DMS53 (cell line): ENCODE data around the gene ZBTB12.
A peak's percentile ranks its signal among the peaks of the same experiment; 100 is the strongest.
"Not testable (repeated sequence)": the region's sequence is repeated elsewhere in the genome, so short reads cannot be mapped to it uniquely, and the experiment has no call there.

Experiments
- DNase-seq: peaks from one replicate; lab custom pipeline; 2025; lab: John Stamatoyannopoulos, UW

Gene ZBTB12, protein sequence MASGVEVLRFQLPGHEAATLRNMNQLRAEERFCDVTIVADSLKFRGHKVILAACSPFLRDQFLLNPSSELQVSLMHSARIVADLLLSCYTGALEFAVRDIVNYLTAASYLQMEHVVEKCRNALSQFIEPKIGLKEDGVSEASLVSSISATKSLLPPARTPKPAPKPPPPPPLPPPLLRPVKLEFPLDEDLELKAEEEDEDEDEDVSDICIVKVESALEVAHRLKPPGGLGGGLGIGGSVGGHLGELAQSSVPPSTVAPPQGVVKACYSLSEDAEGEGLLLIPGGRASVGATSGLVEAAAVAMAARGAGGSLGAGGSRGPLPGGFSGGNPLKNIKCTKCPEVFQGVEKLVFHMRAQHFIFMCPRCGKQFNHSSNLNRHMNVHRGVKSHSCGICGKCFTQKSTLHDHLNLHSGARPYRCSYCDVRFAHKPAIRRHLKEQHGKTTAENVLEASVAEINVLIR

DNA sequence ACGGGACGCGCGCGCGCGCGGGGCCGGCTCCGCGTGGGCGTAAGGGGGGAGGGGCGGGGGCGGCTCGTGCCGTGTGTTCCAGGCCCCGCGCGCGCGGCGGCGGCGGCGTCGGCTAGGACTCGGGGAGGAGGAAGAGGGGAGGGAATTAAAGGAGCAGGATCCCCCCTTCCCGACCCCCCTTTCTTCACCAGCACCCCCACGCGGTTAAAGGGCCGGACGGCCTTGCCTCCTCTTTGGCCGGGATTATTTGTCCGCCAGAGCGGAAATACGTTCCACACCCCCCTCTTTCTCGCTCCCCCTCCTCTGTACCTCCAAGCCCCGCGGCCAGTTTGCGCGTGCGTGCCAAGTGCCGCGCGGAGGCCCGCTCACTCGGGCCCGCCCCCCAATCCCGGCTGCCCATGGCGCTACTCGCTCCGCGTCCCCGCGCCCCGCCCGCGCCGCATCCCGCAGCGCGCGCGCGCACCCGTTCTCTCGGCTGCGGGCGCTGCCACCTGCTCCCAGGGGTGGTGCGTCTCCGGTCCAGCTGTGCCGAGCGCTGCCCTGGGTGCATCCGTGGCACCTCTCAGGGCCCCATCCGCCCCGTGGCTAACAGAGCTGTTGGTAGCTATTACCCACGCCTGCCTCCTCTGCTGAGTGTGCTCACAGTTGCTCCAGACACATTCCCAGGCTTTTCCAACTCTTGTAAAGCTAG, at the start of gene ZBTB12:
TSS of gene ZBTB12 (minus strand) at position 134 of the 691 bp plus-strand sequence. CDS start 781 bp downstream, outside the sequence.
- DNase-seq, result peak; percentile 98

DNA sequence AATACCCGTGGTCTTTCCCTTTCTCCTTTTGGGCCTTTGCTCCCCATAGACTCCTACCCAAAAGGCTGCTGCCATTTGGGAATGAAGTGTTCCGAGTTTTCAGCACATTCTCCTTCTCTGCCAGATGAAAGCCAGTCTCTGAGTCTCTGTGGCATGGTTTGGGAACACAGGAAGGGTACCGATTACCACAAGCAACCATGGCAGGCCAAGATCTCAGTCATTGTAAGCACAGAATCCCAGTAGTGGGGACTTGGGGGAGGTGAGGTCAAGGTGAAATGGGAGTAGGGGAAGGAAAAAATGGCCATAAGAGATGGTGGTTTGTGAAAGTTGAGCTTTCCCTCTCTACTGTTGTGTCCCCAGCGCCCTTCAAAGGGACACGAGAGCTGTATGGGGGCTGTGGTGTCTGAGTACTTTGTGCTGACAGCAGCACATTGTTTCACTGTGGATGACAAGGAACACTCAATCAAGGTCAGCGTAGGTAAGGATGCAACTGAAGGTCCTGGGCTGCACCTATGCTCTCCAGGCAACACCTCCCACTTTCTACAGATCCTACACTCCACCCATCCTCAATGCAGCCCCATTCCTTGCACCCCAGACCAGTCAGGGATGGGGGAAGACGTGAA, 48.2 kb upstream of the ZBTB12 start:
- DNase-seq, result no peak

DNA sequence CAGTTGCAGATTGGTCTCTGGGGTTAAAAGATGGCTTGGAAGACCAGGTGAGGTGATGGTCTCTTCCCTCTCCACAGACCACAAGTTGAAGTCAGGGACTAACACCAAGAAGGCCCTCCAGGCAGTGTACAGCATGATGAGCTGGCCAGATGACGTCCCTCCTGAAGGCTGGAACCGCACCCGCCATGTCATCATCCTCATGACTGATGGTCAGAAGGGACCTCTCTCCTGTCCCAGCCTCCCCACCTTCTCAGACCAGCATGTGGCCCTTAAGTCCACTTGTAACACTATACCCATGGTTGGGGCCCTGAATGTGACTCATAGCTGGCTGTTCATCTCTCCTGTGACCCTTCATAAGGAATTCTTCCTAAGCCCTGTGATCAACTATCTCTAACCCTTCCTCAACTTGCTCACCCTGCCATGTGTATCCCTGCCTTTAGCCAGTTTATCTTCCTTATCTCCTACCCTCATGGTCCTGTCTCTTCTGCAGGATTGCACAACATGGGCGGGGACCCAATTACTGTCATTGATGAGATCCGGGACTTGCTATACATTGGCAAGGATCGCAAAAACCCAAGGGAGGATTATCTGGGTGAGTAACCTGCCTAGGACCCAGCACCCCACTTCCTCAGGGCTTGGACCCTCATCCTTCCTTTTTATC, 47.0 kb upstream of the ZBTB12 start:
- DNase-seq, result peak; percentile 60

DNA sequence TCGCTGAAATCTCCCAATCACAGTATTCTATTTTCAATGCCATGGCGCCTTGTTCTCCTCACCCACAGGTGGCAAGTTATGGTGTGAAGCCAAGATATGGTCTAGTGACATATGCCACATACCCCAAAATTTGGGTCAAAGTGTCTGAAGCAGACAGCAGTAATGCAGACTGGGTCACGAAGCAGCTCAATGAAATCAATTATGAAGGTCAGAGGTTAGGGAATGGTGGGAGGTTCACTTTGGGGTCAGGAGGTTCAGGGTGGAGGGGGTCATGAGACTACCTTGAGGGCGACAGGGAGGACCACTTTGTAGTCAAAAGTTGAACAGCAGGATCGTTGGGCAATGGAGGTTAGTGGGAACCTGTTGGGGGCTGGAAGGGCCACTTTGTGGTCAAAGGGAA, 46.4 kb upstream of the ZBTB12 start:
- DNase-seq, result no peak

DNA sequence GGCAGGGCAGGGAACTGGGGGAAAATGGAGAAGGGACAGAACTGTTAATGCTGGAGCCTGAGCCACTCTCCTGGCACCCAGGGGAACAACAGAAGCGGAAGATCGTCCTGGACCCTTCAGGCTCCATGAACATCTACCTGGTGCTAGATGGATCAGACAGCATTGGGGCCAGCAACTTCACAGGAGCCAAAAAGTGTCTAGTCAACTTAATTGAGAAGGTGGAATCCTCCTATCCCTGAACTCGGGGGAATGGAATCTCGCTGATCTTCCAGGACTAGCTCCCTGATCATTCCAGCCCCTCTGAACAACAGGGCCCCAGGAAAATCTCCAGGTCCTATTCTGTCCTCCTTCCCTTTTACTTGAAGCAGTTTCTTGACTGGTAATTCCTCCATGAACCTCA, 46.0 kb upstream of the ZBTB12 start:
- no peak for DNase-seq

DNA sequence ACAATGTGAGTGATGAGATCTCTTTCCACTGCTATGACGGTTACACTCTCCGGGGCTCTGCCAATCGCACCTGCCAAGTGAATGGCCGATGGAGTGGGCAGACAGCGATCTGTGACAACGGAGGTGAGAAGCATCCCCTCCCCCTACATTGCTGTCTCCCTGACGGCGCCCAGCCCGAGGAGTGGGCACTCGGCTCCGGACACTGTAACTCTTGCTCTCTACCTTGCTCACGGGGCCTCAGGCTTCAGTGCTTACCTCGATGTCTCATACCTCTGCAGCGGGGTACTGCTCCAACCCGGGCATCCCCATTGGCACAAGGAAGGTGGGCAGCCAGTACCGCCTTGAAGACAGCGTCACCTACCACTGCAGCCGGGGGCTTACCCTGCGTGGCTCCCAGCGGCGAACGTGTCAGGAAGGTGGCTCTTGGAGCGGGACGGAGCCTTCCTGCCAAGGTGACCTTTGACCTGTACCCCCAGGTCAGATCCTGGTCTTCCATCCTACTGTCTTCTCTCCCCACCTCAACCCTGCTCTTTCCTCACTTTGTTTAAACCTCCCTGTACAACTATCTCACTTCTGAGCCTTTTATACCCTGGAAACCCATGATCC, 45.3 kb upstream of the ZBTB12 start:
- DNase-seq, result no peak

DNA sequence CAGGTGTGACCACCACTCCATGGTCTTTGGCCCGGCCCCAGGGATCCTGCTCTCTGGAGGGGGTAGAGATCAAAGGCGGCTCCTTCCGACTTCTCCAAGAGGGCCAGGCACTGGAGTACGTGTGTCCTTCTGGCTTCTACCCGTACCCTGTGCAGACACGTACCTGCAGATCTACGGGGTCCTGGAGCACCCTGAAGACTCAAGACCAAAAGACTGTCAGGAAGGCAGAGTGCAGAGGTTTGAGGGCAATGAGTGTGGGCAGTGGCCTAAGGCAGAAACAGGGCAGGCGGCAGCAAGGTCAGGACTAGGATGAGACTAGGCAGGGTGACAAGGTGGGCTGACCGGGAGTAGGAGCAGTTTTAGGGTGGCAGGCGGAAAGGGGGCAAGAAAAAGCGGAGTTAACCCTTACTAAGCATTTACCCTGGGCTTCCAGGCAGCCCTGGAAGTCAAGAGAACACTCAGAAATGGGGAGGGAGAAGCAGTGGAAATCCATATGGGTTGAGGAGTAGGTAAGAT, 44.5 kb upstream of the ZBTB12 start:
- no peak for DNase-seq

DNA sequence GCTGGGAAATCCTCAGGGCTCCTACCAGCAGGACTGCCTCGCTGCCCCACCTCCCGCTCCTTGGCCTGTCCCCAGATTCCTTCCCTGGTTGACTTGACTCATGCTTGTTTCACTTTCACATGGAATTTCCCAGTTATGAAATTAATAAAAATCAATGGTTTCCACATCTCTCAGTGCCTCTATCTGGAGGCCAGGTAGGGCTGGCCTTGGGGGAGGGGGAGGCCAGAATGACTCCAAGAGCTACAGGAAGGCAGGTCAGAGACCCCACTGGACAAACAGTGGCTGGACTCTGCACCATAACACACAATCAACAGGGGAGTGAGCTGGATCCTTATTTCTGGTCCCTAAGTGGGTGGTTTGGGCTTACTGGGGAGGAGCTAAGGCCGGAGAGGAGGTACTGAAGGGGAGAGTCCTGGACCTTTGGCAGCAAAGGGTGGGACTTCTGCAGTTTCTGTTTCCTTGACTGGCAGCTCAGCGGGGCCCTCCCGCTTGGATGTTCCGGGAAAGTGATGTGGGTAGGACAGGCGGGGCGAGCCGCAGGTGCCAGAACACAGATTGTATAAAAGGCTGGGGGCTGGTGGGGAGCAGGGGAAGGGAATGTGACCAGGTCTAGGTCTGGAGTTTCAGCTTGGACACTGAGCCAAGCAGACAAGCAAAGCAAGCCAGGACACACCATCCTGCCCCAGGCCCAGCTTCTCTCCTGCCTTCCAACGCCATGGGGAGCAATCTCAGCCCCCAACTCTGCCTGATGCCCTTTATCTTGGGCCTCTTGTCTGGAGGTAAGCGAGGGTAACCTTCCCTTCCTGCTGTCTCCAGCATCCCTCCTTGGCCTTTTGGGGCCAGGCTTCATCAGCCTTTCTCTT, 43.9 kb upstream of the ZBTB12 start, which contains the start of gene CFB:
TSS of gene CFB (plus strand) at position 589 of the 863 bp plus-strand sequence. CDS start at position 716, 127 bp downstream.
- DNase-seq, result peak; percentile 33

DNA sequence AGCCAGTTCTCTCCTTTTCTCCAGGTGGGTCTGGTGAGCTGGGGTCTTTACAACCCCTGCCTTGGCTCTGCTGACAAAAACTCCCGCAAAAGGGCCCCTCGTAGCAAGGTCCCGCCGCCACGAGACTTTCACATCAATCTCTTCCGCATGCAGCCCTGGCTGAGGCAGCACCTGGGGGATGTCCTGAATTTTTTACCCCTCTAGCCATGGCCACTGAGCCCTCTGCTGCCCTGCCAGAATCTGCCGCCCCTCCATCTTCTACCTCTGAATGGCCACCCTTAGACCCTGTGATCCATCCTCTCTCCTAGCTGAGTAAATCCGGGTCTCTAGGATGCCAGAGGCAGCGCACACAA, 43.2 kb upstream of the ZBTB12 start:
- no peak for DNase-seq

DNA sequence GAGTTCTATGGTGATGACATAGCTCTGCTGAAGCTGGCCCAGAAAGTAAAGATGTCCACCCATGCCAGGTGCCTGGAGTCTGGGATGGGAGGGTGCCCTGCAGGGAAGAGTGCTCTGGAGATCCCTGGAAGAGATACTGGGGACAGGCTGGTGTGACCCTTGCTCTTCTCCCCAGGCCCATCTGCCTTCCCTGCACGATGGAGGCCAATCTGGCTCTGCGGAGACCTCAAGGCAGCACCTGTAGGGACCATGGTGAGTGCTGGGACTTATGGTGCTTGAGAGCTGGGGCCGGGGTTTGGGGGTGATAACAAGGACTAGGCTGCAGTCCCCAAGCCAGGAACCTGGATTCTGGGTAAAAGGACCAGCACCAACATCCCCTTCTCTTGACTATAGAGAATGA, 41.9 kb upstream of the ZBTB12 start:
- DNase-seq, result no peak

DNA sequence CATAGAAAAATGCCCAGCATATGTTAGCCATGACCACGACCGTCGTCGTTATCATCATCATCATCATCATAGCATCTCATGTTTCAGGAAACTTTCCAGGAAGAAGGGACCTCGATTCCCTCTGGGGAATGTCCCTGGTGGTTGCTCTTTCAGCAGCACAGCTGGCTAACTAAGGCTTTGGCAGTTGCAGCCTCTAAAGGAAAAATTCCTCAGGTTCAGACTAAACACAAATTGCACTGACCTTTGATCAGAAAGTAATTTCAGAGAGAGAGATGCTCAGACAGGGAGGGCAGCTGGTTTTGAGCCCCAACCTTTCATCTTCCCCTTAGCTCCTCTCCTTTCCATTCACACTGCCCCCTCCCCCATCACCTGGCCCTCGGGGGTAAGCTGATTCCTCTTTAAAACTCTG, 38.4 kb upstream of the ZBTB12 start:
- no peak for DNase-seq

DNA sequence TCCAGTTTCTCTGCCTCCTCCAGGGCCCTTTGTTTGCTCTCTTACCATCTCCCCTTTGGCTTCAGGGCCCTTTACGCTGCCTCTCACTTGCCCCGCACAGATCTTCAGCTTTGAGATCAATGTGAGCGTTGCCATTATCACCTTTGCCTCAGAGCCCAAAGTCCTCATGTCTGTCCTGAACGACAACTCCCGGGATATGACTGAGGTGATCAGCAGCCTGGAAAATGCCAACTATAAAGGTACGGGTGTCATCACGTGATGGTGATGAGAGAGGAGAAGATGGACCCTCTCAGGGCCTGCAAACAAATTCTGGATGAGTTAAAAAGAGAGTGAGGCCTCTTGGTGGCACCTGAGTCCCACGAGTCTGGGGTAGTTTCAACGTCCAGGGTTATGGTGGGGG, 33.9 kb upstream of the ZBTB12 start:
- no peak for DNase-seq

DNA sequence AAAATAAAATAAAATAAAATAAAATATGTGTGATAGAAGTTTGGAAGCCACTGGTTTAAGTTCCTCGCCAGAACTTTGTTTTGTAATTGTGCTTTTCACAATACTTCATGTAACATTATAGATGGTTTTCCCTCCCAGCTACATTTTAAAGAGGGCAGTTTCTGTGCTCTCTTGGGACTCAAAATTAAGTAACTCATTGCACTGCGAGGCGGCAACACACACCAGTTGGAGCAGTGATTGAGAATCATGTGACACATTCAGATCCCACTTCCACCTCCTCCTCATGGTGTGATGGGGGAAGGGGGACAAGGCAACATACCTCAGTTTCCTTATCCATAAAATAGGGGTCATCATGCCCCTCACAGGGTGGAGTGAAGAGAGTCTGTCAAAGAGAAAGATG, 33.1 kb upstream of the ZBTB12 start:
- no peak for DNase-seq

DNA sequence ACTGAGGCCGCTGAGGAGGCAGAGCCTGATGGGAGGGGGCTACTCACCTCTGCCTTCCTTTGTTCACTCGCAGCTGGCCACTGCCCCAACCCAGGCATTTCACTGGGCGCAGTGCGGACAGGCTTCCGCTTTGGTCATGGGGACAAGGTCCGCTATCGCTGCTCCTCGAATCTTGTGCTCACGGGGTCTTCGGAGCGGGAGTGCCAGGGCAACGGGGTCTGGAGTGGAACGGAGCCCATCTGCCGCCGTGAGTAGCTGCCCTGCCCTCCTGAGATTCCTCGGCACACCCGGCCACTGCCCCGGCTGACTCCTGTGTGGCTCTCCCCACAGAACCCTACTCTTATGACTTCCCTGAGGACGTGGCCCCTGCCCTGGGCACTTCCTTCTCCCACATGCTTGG, 31.7 kb upstream of the ZBTB12 start:
- no peak for DNase-seq

DNA sequence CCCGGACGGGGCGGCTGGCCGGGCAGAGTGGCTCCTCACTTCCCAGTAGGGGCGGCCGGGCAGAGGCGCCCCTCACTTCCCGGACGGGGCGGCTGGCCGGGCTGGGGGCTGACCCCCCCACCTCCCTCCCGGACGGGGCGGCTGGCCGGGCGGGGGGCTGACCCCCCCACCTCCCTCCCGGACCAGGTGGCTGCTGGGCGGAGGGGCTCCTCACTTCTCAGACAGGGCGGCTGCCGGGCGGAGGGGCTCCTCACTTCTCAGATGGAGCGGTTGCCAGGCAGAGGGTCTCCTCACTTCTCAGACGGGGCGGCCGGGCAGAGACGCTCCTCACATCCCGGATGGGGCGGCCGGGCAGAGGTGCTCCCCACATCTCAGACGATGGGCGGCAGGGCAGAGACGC, 30.3 kb upstream of the ZBTB12 start:
- DNase-seq, result not testable (repeated sequence)

DNA sequence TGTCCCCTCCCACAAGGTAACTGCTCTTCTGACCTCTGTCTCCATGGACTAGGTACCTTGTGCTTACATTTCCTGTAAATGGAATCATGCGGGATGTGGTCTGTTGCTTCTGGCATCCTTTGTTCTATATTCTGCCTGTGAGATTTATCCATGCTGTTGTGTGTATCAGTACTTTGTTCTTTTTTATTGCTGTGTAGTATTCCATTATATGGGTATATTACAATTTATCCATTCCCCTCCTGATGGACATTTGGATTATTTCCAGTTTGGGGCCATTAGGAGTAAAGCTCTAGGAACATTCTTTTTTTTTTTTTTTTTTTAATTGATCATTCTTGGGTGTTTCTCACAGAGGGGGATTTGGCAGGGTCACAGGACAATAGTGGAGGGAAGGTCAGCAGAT, 29.1 kb upstream of the ZBTB12 start:
- no peak for DNase-seq

DNA sequence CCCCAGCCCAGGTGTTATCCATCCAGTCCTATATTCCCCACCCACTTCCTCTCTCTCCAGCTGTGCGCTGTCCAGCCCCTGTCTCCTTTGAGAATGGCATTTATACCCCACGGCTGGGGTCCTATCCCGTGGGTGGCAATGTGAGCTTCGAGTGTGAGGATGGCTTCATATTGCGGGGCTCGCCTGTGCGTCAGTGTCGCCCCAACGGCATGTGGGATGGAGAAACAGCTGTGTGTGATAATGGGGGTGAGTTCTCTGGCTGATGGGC, 26.7 kb upstream of the ZBTB12 start:
- DNase-seq, result no peak

DNA sequence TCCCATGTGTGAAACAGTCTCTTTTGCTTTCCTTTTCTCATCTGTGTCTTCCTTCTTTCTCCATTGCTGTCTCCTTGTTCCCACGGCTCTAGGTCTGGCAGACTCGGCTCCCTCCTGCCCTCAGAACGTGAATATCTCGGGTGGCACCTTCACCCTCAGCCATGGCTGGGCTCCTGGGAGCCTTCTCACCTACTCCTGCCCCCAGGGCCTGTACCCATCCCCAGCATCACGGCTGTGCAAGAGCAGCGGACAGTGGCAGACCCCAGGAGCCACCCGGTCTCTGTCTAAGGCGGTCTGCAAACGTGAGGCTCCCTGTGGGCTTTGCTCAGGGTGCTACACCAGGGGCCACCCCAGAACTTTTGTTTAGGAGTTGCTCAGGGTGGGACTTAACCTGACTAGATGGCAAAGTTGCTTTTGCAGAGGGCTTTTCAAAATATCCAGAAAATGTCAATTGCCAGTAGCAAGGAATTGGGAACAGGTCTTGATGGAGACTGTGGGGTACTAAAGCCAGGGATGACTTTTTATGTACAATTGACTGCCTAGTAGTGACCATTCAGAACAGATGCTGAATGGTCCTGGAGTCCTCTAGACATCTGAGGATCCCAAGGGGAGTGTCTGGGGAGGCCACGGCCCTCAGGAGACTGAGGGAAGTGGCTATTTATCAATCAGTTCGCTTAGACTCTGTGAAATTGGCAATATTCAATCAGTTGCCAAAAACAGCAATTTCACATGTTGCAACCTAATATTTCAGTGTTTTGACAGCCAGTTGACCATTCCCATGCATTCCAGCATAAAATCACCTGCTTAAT, 26.2 kb upstream of the ZBTB12 start:
- no peak for DNase-seq

DNA sequence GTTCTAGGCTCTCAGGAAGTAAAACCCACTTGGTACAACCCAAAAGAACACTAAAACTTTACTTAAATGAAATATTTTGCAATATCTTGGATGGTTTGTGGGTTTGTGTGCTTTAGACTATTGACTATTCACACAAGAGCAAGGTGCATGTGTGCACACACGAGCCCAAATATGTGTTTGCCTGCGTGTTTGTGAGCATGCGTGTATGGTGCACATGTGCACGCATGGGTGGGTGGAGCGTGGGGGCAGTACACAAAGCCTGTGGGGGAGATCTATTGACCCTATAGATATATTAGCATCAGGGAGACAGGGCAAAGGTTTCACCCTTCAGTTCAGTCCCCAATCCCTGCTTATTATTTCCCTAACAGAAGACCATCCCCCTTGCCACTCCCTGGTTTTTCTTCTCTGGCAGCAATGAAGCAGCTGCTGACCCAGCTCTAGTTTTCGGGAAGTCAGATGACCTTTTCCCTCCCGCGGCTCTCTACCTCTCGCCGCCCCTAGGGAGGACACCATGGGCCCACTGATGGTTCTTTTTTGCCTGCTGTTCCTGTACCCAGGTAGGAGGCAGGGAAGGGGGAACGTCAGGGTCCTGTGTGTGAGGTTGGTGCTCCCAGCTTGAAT, 25.5 kb upstream of the ZBTB12 start, which contains the start of gene C2:
TSS of gene C2 (plus strand) at position 476 of the 621 bp plus-strand sequence. CDS start at position 512, 36 bp downstream.
- no peak for DNase-seq

DNA sequence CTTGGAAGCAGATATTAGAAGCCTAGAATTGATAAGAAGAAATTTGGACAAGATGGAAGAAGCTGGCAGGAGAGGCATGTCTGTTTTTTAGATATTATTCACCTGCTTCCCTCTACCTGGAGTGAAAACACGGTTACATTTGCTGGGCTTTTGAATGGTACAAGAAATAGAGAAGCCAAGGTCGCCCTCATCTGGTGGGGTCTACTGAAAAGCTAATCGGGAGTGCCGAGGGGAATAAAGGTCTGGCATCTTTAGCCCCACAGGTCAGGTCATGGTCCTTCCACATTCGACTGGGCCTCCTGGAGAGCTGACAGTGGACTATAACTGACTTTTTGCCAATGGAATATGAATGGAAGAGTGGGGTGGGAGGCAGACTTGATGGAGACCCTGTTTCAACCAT, 21.1 kb upstream of the ZBTB12 start:
- peak; percentile 33 for DNase-seq
